ENCODE results near the gene PDHB.

PDHB gene

DNA sequence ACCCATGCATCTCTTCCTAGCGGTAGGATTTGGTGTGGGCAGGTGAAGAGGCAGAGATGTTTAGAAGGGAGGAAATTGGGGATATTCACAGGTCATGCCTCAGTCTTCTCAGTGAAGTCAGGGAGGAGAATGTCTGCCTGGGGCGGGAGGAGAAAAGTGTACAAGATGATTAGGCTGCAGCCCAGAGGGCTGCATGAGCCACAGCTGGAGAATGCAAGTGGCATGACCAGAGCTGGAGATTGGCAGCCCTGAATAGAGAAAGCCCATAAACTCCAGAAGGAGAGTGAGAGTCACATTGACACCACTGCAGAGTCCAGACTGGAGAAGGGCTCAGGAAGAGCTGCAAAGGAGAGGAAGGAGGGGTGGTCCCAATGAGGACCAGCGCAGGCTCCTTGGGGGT, 22.6 kb downstream of the PDHB start:
- H3K9me3 ChIP-seq (replicated peaks; ENCODE audit: insufficient read depth, low read length), result no peaks in the 10 kb centered on the region
- H3K27ac ChIP-seq (ENCODE audit: low read length), result no peak overlapping the region
- TF ChIP-seq CTCF (IDR thresholded peaks at IDR 0.05; ENCODE audit: low read length) (no peak), EZH2phosphoT487 (IDR thresholded peaks at IDR 0.05; ENCODE audit: low read length) (no peak), EZH2 (optimal IDR thresholded peaks at IDR 0.05; ENCODE audit: low read depth, low read length) (no peak)
- H3K27me3 ChIP-seq (replicated peaks; ENCODE audit: insufficient read depth, low read length), result no peaks in the 10 kb centered on the region
- no peak overlapping the region for H3K4me3 ChIP-seq (ENCODE audit: low read length)
- no peaks in the 10 kb centered on the region for H3K79me2 ChIP-seq (ENCODE audit: low read length)
- H3F3A ChIP-seq (ENCODE audit: insufficient read depth, low read length), result no peaks in the 10 kb centered on the region
- H3K36me3 ChIP-seq (replicated peaks; ENCODE audit: insufficient read depth, low read length), result no peaks in the 10 kb centered on the region
- H3K4me1 ChIP-seq (ENCODE audit: low read length), result no peaks in the 10 kb centered on the region
- no peak overlapping the region for H3K4me2 ChIP-seq (ENCODE audit: low read depth, low read length)
- H3K9ac ChIP-seq (ENCODE audit: low read length), result no peak overlapping the region
- DNase-seq, result no peak
- H2AFZ ChIP-seq (ENCODE audit: low read length), result no peak overlapping the region
- no peaks in the 10 kb centered on the region for H3K9me2 ChIP-seq (replicated peaks; ENCODE audit: insufficient read depth, low read length)
- no peaks in the 10 kb centered on the region for H4K20me1 ChIP-seq (ENCODE audit: insufficient read depth, low read length)

DNA sequence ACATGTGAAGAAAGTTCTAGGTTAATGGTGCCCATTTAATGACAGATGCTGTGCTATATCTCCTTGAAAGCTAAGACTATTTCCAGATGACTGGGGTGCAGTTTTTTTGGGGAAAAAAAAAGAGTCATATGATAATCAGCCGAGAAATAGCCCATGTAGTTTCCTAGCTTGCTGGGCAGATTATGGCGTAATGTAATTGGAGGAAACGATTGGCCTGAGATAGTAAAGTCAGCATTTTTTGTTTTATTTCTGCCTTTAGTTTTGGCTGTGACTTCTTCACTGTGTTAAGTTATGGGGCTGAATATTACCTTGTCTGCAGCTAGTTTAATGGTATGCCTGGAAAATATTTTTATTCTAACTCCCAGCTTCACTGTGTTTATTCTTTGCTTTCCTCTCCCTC, 24.0 kb downstream of the PDHB start:
- H3K27ac ChIP-seq (ENCODE audit: low read length), result no peak overlapping the region
- no peak overlapping the region for H2AFZ ChIP-seq (ENCODE audit: low read length)
- no peak for DNase-seq
- H3K4me1 ChIP-seq (ENCODE audit: low read length), result no peaks in the 10 kb centered on the region
- H3K9me3 ChIP-seq (replicated peaks; ENCODE audit: insufficient read depth, low read length), result no peaks in the 10 kb centered on the region
- H3K36me3 ChIP-seq (replicated peaks; ENCODE audit: insufficient read depth, low read length), result no peaks in the 10 kb centered on the region
- TF ChIP-seq EZH2phosphoT487 (IDR thresholded peaks at IDR 0.05; ENCODE audit: low read length) (no peak), EZH2 (optimal IDR thresholded peaks at IDR 0.05; ENCODE audit: low read depth, low read length) (no peak), CTCF (IDR thresholded peaks at IDR 0.05; ENCODE audit: low read length) (no peak)
- no peaks in the 10 kb centered on the region for H3K79me2 ChIP-seq (ENCODE audit: low read length)
- no peak overlapping the region for H3K4me2 ChIP-seq (ENCODE audit: low read depth, low read length)
- H3F3A ChIP-seq (ENCODE audit: insufficient read depth, low read length), result no peaks in the 10 kb centered on the region
- no peak overlapping the region for H3K4me3 ChIP-seq (ENCODE audit: low read length)
- H3K27me3 ChIP-seq (replicated peaks; ENCODE audit: insufficient read depth, low read length), result no peaks in the 10 kb centered on the region
- no peaks in the 10 kb centered on the region for H4K20me1 ChIP-seq (ENCODE audit: insufficient read depth, low read length)
- H3K9ac ChIP-seq (ENCODE audit: low read length), result no peak overlapping the region
- H3K9me2 ChIP-seq (replicated peaks; ENCODE audit: insufficient read depth, low read length), result no peaks in the 10 kb centered on the region

GRCh38 chr3:58408906-58409305, 24.7 kb downstream of the PDHB start:
- no peak for DNase-seq
- Histone ChIP-seq H3K36me3 (replicated peaks; ENCODE audit: insufficient read depth, low read length) (no peaks in the 10 kb centered on the region), H4K20me1 (ENCODE audit: insufficient read depth, low read length) (no peaks in the 10 kb centered on the region), H3F3A (ENCODE audit: insufficient read depth, low read length) (no peaks in the 10 kb centered on the region), H3K4me3 (ENCODE audit: low read length) (no peak overlapping the region), H3K4me2 (ENCODE audit: low read depth, low read length) (no peak overlapping the region), H3K79me2 (ENCODE audit: low read length) (no peaks in the 10 kb centered on the region), H3K9me2 (replicated peaks; ENCODE audit: insufficient read depth, low read length) (no peaks in the 10 kb centered on the region), H2AFZ (ENCODE audit: low read length) (no peak overlapping the region), H3K9ac (ENCODE audit: low read length) (no peak overlapping the region), H3K27ac (ENCODE audit: low read length) (no peak overlapping the region), H3K27me3 (replicated peaks; ENCODE audit: insufficient read depth, low read length) (no peaks in the 10 kb centered on the region), H3K9me3 (replicated peaks; ENCODE audit: insufficient read depth, low read length) (no peaks in the 10 kb centered on the region), H3K4me1 (ENCODE audit: low read length) (no peaks in the 10 kb centered on the region)
- no peak for TF ChIP-seq EZH2phosphoT487 (IDR thresholded peaks at IDR 0.05; ENCODE audit: low read length)
- TF ChIP-seq CTCF (IDR thresholded peaks at IDR 0.05; ENCODE audit: low read length), result no peak
- TF ChIP-seq EZH2 (optimal IDR thresholded peaks at IDR 0.05; ENCODE audit: low read depth, low read length), result no peak
